AG09319 (cell line): ENCODE results near the gene RAB1B.

Source experiments
- DNase-seq: peaks from one replicate; pipeline ENCODE4 v3.0.0-alpha.2; 2010; ENCODE audit warnings: low read depth; ENCODE audit errors: extremely low read depth
- TF ChIP-seq, protein P1 (sequence below): IDR thresholded peaks from 2 replicates; pipeline ENCODE4 v1.5.1; 2011; ENCODE audit warnings: low read depth, mild to moderate bottlenecking, inconsistent platforms, low read length, moderate library complexity

RAB1B gene

DNA sequence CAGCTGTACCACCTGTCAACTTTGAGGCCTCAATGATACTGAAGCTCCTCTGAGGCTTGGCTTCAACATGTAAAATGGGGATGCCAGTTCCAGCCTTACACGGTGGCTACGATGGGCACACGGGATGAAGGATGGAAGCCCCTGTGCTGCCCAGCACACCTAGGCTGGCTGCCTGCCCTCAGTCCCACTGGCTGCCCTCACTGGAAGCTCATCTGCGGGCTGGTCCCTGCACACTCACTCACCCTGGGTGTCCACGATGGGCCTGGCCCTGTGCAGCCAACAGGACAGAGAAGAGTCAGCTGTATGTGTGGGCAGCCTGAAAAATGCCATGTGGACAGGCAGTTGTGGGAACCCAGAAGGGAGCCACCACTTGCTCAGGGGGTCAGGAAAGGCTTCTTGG lies 18.3 kb downstream of the RAB1B start:
- no peak for DNase-seq
- TF ChIP-seq, protein P1, sequence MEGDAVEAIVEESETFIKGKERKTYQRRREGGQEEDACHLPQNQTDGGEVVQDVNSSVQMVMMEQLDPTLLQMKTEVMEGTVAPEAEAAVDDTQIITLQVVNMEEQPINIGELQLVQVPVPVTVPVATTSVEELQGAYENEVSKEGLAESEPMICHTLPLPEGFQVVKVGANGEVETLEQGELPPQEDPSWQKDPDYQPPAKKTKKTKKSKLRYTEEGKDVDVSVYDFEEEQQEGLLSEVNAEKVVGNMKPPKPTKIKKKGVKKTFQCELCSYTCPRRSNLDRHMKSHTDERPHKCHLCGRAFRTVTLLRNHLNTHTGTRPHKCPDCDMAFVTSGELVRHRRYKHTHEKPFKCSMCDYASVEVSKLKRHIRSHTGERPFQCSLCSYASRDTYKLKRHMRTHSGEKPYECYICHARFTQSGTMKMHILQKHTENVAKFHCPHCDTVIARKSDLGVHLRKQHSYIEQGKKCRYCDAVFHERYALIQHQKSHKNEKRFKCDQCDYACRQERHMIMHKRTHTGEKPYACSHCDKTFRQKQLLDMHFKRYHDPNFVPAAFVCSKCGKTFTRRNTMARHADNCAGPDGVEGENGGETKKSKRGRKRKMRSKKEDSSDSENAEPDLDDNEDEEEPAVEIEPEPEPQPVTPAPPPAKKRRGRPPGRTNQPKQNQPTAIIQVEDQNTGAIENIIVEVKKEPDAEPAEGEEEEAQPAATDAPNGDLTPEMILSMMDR, result no peak

DNA sequence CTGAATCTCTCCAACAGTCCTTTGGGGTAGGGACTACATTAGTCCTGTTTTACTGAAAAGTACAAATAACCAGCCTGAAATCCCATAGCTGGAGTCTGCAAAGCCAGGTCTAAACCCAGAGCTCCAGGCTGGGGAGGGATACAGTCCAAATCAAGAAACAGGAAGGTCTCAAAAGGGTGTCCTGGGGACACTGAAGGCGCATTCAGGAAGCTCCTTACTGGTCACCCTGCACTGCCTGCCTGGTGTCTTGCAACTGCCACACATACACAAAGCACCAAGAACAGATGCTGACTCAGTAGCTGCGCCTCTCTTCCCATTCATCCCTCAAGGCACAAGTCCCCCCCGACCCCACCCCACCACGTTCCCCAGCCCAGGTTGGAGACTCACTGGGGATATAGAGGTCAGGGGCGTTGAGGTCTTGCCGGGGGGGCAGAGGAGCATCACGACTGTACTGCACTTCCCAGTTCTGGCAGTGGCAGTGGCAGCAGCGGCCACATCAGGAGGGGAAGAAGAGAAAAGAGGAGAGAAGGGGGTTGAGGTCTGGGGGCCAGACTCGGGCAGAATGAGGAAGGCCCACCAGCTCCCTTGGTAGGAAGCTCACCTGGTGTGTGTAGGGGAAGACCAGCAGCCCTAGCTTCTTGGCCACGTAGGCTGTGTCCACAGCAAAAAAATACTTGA lies 18.9 kb downstream of the RAB1B start:
- TF ChIP-seq, protein P1, result no peak
- no peak for DNase-seq

DNA sequence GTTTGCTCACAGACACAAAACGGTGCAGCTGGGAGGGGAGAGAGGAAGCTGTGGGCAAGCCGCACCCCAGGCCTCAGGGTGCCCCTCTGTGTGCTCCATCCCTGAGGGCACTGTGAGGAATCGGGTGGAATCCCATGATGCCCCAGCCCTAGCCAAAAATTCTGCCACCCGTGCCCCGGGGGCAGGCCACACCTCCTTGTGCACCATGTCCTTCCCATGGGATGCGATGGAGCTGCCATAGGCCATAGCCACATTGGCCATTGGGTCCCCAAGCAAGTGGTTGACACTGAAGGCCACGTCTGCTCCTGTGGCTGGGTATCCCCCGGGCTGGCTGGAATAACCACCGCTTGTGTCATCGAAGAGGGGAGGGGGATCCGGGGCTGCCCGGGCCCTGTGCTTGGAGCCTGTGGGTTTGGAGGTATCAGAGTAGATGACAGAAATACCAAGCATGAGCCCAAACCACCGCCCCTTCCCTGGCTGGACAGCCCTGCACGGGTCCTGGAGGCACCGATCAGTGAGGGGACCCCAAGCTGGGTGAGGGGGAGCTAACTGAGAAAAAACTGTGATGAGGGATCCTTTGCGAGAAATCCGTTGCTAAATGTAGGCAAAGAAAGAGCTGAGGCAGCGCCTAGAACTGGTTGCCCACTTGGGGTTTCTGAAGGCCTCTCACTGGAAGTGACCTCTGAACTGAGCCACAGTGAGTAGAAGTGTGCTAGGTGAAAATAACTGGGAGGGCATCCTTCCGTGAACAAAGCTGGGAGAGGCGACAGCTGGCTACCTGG lies 19.6 kb downstream of the RAB1B start:
- no peak for DNase-seq
- TF ChIP-seq, protein P1, result no peak

DNA sequence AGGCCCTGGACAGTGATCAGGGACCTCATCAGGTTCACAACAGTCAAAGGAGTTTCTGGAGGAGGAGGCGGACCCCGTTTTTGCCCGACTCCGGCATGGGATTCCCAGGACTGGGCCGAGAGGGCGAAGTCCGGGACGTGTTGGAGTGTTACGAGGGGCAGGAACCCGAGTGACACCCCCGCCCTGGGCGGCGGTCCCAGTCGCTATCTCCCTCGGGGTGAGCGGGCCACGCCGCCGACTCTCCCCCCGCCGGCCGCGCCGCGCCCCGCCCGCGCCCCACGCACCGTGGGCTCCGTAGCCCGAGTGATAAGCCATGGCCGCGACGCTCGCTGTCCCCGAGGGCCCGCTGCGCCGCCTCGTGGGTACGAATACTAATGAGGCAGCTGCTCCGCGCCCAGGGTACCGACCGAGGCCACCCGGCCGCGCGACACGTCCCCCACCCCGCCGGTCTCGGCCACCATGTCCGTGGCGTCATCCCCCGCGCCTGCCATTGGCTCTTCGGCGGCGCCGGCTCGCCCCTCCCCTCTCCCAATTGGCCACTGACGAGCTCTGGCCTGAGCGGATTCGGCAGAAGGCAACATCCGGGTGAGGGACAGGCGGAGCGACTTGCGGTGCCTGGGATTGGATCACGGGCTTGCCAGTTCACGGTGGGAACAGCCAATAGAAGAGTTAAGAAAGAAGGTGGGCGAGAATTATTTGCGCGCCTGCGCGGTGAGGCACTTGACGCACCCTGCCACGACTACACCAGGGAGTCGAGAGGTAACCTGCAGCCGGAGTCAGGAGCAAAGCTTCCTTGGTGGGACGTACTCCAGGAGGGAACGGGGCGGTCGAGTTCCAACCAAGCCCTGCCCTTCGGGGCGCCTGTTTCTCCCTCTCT lies 20.5 kb downstream of the RAB1B start, which contains the start of gene YIF1A:
YIF1A (minus strand) TSS at position 473 of the 877 bp plus-strand sequence; CDS start at position 315, 158 bp downstream.
- TF ChIP-seq, protein P1, result no peak
- peak; percentile 99 for DNase-seq

DNA sequence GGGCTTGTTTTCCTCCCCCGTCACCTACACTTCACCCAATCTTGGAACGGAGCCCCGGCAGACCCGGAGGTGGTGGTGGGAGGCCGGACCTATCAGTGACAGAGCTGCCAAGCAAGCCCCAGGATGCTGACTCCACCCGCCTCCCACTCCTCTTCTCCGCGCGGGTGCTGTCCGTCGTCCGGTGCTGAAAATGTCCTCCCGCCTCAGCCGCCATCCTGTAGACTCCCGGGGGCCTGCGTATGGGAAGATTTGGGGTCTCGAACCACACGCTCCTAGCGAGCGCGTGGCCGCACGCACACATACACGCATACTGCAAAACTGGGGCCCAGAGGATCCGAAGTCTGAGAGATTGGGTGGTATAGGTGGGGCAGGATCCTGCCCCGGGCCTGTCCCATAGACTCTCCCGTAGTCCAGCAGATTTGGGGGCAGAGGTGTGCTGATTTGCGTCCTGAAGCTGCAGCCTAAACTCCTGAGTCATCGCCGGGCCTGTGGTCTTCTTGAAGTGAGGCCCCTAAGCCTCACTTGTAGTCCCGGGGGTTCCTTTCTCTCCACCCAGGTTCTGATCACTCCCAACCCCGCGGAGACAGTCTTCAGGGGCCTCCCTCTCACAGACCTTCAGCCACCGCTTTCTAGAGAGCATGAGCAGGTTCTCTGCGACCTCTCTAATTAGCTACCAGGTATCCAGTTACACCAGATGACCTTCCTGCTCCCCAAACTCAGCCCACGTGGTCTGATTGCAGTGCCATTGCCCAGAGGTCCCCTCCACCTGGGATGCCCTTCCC lies 21.3 kb downstream of the RAB1B start:
- peak; percentile 45 for DNase-seq
- TF ChIP-seq, protein P1, result no peak

DNA sequence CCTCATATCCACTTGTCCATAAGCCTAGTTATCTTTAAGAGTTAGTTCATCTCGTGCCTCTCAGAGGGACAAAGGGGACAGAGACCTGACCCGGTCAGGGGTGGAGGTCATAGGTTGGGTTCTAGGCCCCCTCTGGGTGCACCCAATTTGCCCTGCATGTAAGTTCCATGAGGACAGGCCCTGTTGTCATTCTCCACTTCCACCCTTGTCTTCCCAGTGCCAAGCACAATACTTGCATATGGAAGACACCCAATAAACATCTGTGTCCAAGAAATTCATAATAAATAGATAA lies 21.8 kb downstream of the RAB1B start:
- DNase-seq, result no peak
- TF ChIP-seq, protein P1, result no peak
